Cardiac muscle cell (in vitro differentiated cells and primary cell): ENCODE results near the gene CHTF8. TPM values are rescaled to one million over a fixed set of nuclear protein-coding genes. Genes with fewer than 3 reads are reported as not detected.
"Not testable (repeated sequence)": the region's sequence is repeated elsewhere in the genome, so short reads cannot be mapped to it uniquely, and the experiment has no call there.

ENCODE experiments used
- DNase-seq, 2 donors: peaks; one replicate each; pipeline versions ENCODE4 v3.0.0 to v3.0.0-alpha.2; 2010 to 2017; ENCODE audit warnings: low read depth in 1 of 2, low spot score in 1 of 2
- H3K27ac ChIP-seq: fragments of 200-600 bp; sonication (generic); 2 replicates; pipeline ENCODE4 v1.5.1; 2016
- H3K27me3 ChIP-seq: fragments of 200-600 bp; sonication (generic); 2 replicates; pipeline ENCODE4 v1.6.0; 2016; ENCODE audit warnings: control low read depth
- H3K36me3 ChIP-seq: fragments of 200-600 bp; sonication (generic); 2 replicates; pipeline ENCODE4 v1.5.1; 2016; ENCODE audit warnings: control low read depth
- H3K4me1 ChIP-seq: fragments of 200-600 bp; sonication (generic); 2 replicates; pipeline ENCODE4 v1.8.1; 2017; ENCODE audit warnings: low read depth, mild to moderate bottlenecking, mixed run types
- H3K4me3 ChIP-seq: fragments of 200-600 bp; sonication (generic); 2 replicates; pipeline ENCODE4 v1.5.1; 2016; ENCODE audit warnings: mild to moderate bottlenecking
- H3K9me3 ChIP-seq: fragments of 200-600 bp; sonication (generic); 2 replicates; pipeline ENCODE4 v1.5.1; 2017; ENCODE audit warnings: low read depth, mild to moderate bottlenecking, control low read depth
- polyA plus RNA-seq: library from polyadenylated mRNA; unstranded; fragments of >200 nt; fragmentation: Nextera tagmentation; extraction: Ambion mirVana; gene quantifications from 2 replicates; pipeline ENCODE4 v1.2.1, GENCODE V29; 2016
- total RNA-seq: library from RNA; depleted of rRNA; stranded (reverse); fragments of >200 nt; gene quantifications from 2 replicates; pipeline ENCODE4 v1.2.3, GENCODE V29; 2016
- TF ChIP-seq, protein P1 (sequence below): IDR thresholded peaks from 2 replicates; pipeline ENCODE4 v1.5.1; 2012; ENCODE audit warnings: low read depth, mild to moderate bottlenecking, low read length

Gene CHTF8
- total and polyA plus RNA-seq, 2 experiments from 2014 or later: 74.8 to 132 TPM

- Histone ChIP-seq H3K4me3 (no peak overlapping the region), H3K9me3 (no peaks in the 10 kb centered on the region), H3K36me3 (peaks cover 51% of the 10 kb centered on the region), H3K27ac (no peak overlapping the region), H3K27me3 (no peaks in the 10 kb centered on the region), H3K4me1 (no peaks in the 10 kb centered on the region)
- TF ChIP-seq, protein P1, sequence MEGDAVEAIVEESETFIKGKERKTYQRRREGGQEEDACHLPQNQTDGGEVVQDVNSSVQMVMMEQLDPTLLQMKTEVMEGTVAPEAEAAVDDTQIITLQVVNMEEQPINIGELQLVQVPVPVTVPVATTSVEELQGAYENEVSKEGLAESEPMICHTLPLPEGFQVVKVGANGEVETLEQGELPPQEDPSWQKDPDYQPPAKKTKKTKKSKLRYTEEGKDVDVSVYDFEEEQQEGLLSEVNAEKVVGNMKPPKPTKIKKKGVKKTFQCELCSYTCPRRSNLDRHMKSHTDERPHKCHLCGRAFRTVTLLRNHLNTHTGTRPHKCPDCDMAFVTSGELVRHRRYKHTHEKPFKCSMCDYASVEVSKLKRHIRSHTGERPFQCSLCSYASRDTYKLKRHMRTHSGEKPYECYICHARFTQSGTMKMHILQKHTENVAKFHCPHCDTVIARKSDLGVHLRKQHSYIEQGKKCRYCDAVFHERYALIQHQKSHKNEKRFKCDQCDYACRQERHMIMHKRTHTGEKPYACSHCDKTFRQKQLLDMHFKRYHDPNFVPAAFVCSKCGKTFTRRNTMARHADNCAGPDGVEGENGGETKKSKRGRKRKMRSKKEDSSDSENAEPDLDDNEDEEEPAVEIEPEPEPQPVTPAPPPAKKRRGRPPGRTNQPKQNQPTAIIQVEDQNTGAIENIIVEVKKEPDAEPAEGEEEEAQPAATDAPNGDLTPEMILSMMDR: no peak
- DNase-seq: no peak
Observed at GRCh38 chr16:69160192-69160591, 27.8 kb upstream of the CHTF8 start.

GRCh38 chr16:69157196-69157595, 24.8 kb upstream of the CHTF8 start:
- TF ChIP-seq, protein P1: no peak
- Histone ChIP-seq H3K4me3 (no peak overlapping the region), H3K4me1 (no peaks in the 10 kb centered on the region), H3K27ac (no peak overlapping the region), H3K36me3 (peaks cover 65% of the 10 kb centered on the region), H3K9me3 (no peaks in the 10 kb centered on the region), H3K27me3 (no peaks in the 10 kb centered on the region)
- no peak for DNase-seq

DNA sequence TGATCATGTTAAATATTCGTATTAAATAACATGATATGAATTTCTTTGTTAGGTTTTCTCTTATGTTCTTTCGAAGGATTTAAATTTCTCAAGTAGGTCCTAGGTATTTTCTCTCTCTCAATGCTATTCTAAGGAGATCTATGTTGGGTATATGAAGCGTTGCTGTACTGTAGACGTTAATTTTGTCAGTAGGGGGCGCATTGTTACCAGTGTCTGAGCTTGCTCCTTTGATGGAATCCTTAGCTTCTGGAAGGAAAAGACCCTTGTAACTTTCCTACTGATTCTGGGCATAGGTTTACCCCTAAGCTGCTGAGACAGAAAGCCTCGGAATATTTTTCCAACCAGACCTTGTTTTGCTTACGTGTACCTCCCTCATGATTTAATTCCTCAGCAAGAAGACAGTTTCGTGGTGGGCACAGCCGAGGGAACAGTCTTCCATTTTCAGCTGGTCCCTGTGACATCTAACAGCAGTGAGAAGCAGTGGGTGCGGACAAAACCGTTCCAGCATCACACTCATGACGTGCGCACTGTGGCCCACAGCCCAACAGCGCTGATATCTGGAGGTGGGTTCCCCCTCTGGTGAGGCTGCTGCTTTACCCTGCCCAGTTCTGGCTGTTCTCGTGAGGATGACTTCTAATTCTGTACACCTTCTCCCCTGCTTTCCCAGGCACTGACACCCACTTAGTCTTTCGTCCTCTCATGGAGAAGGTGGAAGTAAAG, 17.9 kb upstream of the CHTF8 start:
- Histone ChIP-seq H3K9me3 (no peaks in the 10 kb centered on the region), H3K4me3 (no peak overlapping the region), H3K4me1 (no peaks in the 10 kb centered on the region), H3K36me3 (peaks cover 51% of the 10 kb centered on the region), H3K27me3 (no peaks in the 10 kb centered on the region), H3K27ac (no peak overlapping the region)
- DNase-seq: peak; percentile 88
- TF ChIP-seq, protein P1: peak; percentile 78

DNA sequence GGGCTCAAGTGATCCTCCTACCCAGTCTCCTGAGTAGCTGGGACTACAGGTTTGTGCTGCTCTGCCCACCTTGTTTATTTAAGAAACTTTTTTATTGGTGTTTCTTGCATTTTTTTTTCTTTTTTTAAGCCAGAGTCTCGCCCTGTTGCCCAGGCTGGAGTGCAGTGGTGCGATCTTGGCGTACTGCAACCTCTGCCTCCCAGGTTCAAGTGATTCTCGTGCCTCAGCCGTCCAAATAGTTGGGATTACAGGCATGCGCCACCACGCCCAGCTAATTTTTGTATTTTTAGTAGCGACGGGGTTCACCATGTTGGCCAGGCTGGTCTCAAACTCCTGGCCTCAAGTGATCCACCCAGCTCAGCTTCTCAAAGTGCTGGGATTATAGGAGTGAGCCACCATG, 17.2 kb upstream of the CHTF8 start:
- H3K27ac ChIP-seq, H3K9me3 ChIP-seq, DNase-seq, H3K4me1 ChIP-seq, H3K27me3 ChIP-seq, H3K4me3 ChIP-seq: not testable (repeated sequence)
- H3K36me3 ChIP-seq: peaks cover 48% of the 10 kb centered on the region

GRCh38 chr16:69145658-69146057, 13.3 kb upstream of the CHTF8 start:
- Histone ChIP-seq H3K36me3 (peaks cover 45% of the 10 kb centered on the region), H3K27ac (no peak overlapping the region), H3K27me3 (no peaks in the 10 kb centered on the region), H3K4me3 (no peak overlapping the region), H3K4me1 (no peaks in the 10 kb centered on the region), H3K9me3 (no peaks in the 10 kb centered on the region)
- TF ChIP-seq, protein P1: no peak
- peak in 1 of 2 donors; percentile 68 for DNase-seq

- no peak overlapping the region for H3K27ac ChIP-seq
- H3K36me3 ChIP-seq: peaks cover 51% of the 10 kb centered on the region
- H3K27me3 ChIP-seq: no peaks in the 10 kb centered on the region
- H3K4me1 ChIP-seq: no peaks in the 10 kb centered on the region
- TF ChIP-seq, protein P1: no peak
- no peak overlapping the region for H3K4me3 ChIP-seq
- DNase-seq: no peak
- no peaks in the 10 kb centered on the region for H3K9me3 ChIP-seq
Observed at GRCh38 chr16:69143116-69143515, 10.7 kb upstream of the CHTF8 start.
